ENCODE data around the gene SLC22A23.

DNA sequence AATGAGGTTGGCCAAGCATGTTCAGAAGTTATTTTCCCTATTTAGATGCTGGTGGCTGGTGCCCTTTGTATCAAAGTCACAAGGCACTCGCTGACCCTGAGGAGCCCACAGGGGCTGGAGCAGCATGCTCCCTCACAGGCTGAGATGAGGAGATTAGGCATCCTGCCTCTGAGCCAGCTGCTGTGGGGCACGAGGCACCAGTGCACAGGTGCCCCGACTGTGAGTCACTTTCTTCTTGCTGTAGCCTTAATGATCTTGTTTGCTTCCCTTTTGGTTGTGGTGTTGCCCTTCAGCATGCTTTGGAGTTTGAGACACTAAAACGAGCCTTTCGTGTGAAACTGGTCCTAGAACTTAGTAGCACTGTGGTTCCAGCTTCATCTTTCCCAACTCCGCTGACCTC is 193.8 kb downstream of the SLC22A23 start:
- no peak for TF ChIP-seq RAD21 (IDR thresholded peaks at IDR 0.05; ENCODE audit: low read length)
- TF ChIP-seq, protein P1, sequence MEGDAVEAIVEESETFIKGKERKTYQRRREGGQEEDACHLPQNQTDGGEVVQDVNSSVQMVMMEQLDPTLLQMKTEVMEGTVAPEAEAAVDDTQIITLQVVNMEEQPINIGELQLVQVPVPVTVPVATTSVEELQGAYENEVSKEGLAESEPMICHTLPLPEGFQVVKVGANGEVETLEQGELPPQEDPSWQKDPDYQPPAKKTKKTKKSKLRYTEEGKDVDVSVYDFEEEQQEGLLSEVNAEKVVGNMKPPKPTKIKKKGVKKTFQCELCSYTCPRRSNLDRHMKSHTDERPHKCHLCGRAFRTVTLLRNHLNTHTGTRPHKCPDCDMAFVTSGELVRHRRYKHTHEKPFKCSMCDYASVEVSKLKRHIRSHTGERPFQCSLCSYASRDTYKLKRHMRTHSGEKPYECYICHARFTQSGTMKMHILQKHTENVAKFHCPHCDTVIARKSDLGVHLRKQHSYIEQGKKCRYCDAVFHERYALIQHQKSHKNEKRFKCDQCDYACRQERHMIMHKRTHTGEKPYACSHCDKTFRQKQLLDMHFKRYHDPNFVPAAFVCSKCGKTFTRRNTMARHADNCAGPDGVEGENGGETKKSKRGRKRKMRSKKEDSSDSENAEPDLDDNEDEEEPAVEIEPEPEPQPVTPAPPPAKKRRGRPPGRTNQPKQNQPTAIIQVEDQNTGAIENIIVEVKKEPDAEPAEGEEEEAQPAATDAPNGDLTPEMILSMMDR (conservative IDR thresholded peaks at IDR 0.05; ENCODE audit: low read depth, low read length), result no peak
- TF ChIP-seq POLR2A (IDR thresholded peaks at IDR 0.05; ENCODE audit: low read depth, low read length), result no peak
- TF ChIP-seq CHD1 (IDR thresholded peaks at IDR 0.05; ENCODE audit: low read depth, low read length), result no peak
- TF ChIP-seq, protein P2, sequence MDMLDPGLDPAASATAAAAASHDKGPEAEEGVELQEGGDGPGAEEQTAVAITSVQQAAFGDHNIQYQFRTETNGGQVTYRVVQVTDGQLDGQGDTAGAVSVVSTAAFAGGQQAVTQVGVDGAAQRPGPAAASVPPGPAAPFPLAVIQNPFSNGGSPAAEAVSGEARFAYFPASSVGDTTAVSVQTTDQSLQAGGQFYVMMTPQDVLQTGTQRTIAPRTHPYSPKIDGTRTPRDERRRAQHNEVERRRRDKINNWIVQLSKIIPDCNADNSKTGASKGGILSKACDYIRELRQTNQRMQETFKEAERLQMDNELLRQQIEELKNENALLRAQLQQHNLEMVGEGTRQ (IDR thresholded peaks at IDR 0.05; ENCODE audit: low read depth, low read length), result no peak
- TF ChIP-seq MXI1 (IDR thresholded peaks at IDR 0.05; ENCODE audit: borderline replicate concordance, low read depth, low read length), result no peak
- TF ChIP-seq SMC3 (IDR thresholded peaks at IDR 0.05; ENCODE audit: low read depth, low read length), result no peak
- TF ChIP-seq BHLHE40 (IDR thresholded peaks at IDR 0.05; ENCODE audit: low read depth, low read length), result no peak
